GM23338 (cell line): Measurements from ENCODE around the gene CYP4F22. TPM values are rescaled to one million over a fixed set of nuclear protein-coding genes. Genes with fewer than 3 reads are reported as not detected.

Experiments used
- ATAC-seq: fragments of 200-7000 bp; cut with Tn5 transposase; 3 replicates; pipeline ENCODE4 v1.9.1; 2020
- DNase-seq: peaks from one replicate; pipeline ENCODE4 v3.0.0-alpha.2; 2015; ENCODE audit warnings: low spot score
- H2AFZ ChIP-seq: fragments of 200-600 bp; sonication (generic); 2 replicates; pipeline ENCODE4 v1.8.0; 2016; ENCODE audit warnings: antibody characterized with exemption, mild to moderate bottlenecking, moderate library complexity
- H3F3A ChIP-seq: fragments of 200-600 bp; sonication (generic); replicated peaks from 2 replicates; pipeline ENCODE4 v1.8.0; 2017; ENCODE audit warnings: antibody characterized with exemption, mixed run types, low read depth
- H3K27ac ChIP-seq: fragments of 200-600 bp; sonication (generic); 2 replicates; pipeline ENCODE4 v1.6.1; 2016; ENCODE audit warnings: low read depth
- H3K27me3 ChIP-seq: fragments of 200-600 bp; sonication (generic); 2 replicates; pipeline ENCODE4 v1.8.0; 2016; ENCODE audit warnings: mild to moderate bottlenecking, mixed run types, moderate library complexity; ENCODE audit not compliant: insufficient read depth
- H3K36me3 ChIP-seq: fragments of 200-600 bp; sonication (generic); 2 replicates; pipeline ENCODE4 v1.8.0; 2016; ENCODE audit warnings: mild to moderate bottlenecking; ENCODE audit not compliant: insufficient read depth
- H3K4me1 ChIP-seq: fragments of 200-600 bp; sonication (generic); 2 replicates; pipeline ENCODE4 v1.8.0; 2016; ENCODE audit warnings: mild to moderate bottlenecking, moderate library complexity; ENCODE audit not compliant: insufficient read depth
- H3K4me2 ChIP-seq: fragments of 200-600 bp; sonication (generic); 2 replicates; pipeline ENCODE4 v1.7.1; 2017; ENCODE audit warnings: mixed run types
- H3K4me3 ChIP-seq: fragments of 200-600 bp; sonication (generic); 2 replicates; pipeline ENCODE4 v1.6.1; 2016; ENCODE audit warnings: mixed run types
- H3K79me2 ChIP-seq: fragments of 200-600 bp; sonication (generic); replicated peaks from 2 replicates; pipeline ENCODE4 v1.8.0; 2017; ENCODE audit warnings: mild to moderate bottlenecking; ENCODE audit not compliant: insufficient read depth
- H3K9me2 ChIP-seq: fragments of 200-600 bp; sonication (generic); 2 replicates; pipeline ENCODE4 v1.8.0; 2017; ENCODE audit not compliant: insufficient read depth
- H4K20me1 ChIP-seq: fragments of 200-600 bp; sonication (generic); replicated peaks from 2 replicates; pipeline ENCODE4 v1.8.0; 2017; ENCODE audit warnings: mild to moderate bottlenecking; ENCODE audit not compliant: insufficient read depth
- H3K27ac Mint-ChIP-seq: 2 replicates; pipeline ENCODE4 v1.8.0; 2020; ENCODE audit warnings: inconsistent platforms, mild to moderate bottlenecking, moderate library complexity, mixed read lengths
- H3K27me3 Mint-ChIP-seq: 3 replicates; pipeline ENCODE4 v1.8.0; 2022; ENCODE audit warnings: low read depth, mild to moderate bottlenecking, moderate library complexity, mixed read lengths, inconsistent platforms; ENCODE audit not compliant: insufficient read depth, poor library complexity
- H3K36me3 Mint-ChIP-seq: 3 replicates; pipeline ENCODE4 v1.8.0; 2021; ENCODE audit warnings: low read depth, mild to moderate bottlenecking, inconsistent platforms, moderate library complexity, mixed read lengths
- H3K4me1 Mint-ChIP-seq: 3 replicates; pipeline ENCODE4 v1.8.0; 2020; ENCODE audit warnings: mild to moderate bottlenecking, inconsistent platforms, mixed read lengths
- H3K4me3 Mint-ChIP-seq: 3 replicates; pipeline ENCODE4 v1.8.0; 2021; ENCODE audit warnings: moderate library complexity, mild to moderate bottlenecking, inconsistent platforms, mixed read lengths
- H3K9me3 Mint-ChIP-seq: 3 replicates; pipeline ENCODE4 v1.8.0; 2020; ENCODE audit warnings: moderate library complexity, mild to moderate bottlenecking, inconsistent platforms, mixed read lengths
- CREB1 ChIP-seq: fragments of 250-450 bp; sonication (Bioruptor Pico); IDR thresholded peaks from 2 replicates; pipeline ENCODE4 v1.5.0; 2020; ENCODE audit warnings: low read depth, mild to moderate bottlenecking, moderate library complexity
- CTCF ChIP-seq, 2 experiments: fragments of 200-600 bp in 1 of 2; sonication (generic) in 1 of 2; conservative IDR thresholded peaks; 2 replicates each; pipeline versions ENCODE4 v1.5.1 to v1.6.1; 2016 to 2017; ENCODE audit warnings: antibody characterized with exemption in 2 of 2, low read depth in 2 of 2, mild to moderate bottlenecking in 2 of 2, moderate library complexity in 1 of 2
- ETS1 ChIP-seq: IDR thresholded peaks from 2 replicates; pipeline ENCODE4 v1.6.1; 2016; ENCODE audit warnings: antibody characterized with exemption
- EZH2 ChIP-seq: fragments of 200-600 bp; sonication (generic); IDR thresholded peaks from one replicate; pipeline ENCODE4 v1.8.0; 2017; ENCODE audit warnings: antibody characterized with exemption, mild to moderate bottlenecking, low read depth; ENCODE audit not compliant: unreplicated experiment
- JUNB ChIP-seq: IDR thresholded peaks from one replicate; pipeline ENCODE4 v1.6.1; 2016; ENCODE audit warnings: antibody characterized with exemption; ENCODE audit not compliant: unreplicated experiment
- NANOG ChIP-seq: IDR thresholded peaks from 2 replicates; pipeline ENCODE4 v1.6.1; 2016; ENCODE audit warnings: antibody characterized with exemption, borderline replicate concordance
- REST ChIP-seq: IDR thresholded peaks from one replicate; pipeline ENCODE4 v1.6.1; 2018; ENCODE audit warnings: antibody characterized with exemption; ENCODE audit not compliant: unreplicated experiment
- ZNF114 ChIP-seq: fragments of 250-450 bp; sonication (Bioruptor Pico); IDR thresholded peaks from 2 replicates; pipeline ENCODE4 v1.5.0; 2020; ENCODE audit warnings: mild to moderate bottlenecking, moderate library complexity
- ZNF331 ChIP-seq: fragments of 250-450 bp; sonication (Bioruptor Pico); IDR thresholded peaks from 2 replicates; pipeline ENCODE4 v1.5.0; 2020; ENCODE audit warnings: low read depth, mild to moderate bottlenecking, moderate library complexity
- polyA plus RNA-seq: library from polyadenylated mRNA; unstranded; fragments of >200 nt; fragmentation: Nextera tagmentation; extraction: Ambion mirVana; gene quantifications from 2 replicates; pipeline ENCODE4 v1.2.1, GENCODE V29; 2016
- total RNA-seq: library from RNA; depleted of rRNA; stranded (reverse); fragments of >200 nt; shearing (Covaris generic); gene quantifications from 2 replicates; pipeline ENCODE4 v1.2.3, GENCODE V29; 2014

The CYP4F22 gene
- total and polyA plus RNA-seq, 2 experiments from 2014 or later = 0.24 to 1.5 TPM

GRCh38 chr19:15548648-15549047, 40.3 kb downstream of the CYP4F22 start:
- no peak overlapping the region for H3K4me3 Mint-ChIP-seq
- H3K27me3 ChIP-seq = no peaks in the 10 kb centered on the region
- H3K4me3 ChIP-seq = no peak overlapping the region
- H3K9me2 ChIP-seq = no peaks in the 10 kb centered on the region
- H3K36me3 ChIP-seq = no peaks in the 10 kb centered on the region
- H3K36me3 Mint-ChIP-seq = peaks cover 27% of the 10 kb centered on the region
- no peaks in the 10 kb centered on the region for H3K79me2 ChIP-seq
- peaks cover 11% of the 10 kb centered on the region for H3K27me3 Mint-ChIP-seq
- no peaks in the 10 kb centered on the region for H3K4me1 Mint-ChIP-seq
- no peak overlapping the region for H2AFZ ChIP-seq
- TF ChIP-seq JUNB = no peak
- TF ChIP-seq NANOG = no peak
- TF ChIP-seq ETS1 = no peak
- TF ChIP-seq CREB1 (CRISPR knock-in tag) = no peak
- TF ChIP-seq EZH2 = no peak
- no peak for TF ChIP-seq CTCF (conservative IDR thresholded peaks at IDR 0.05; ENCODE audit: low read depth in 2 of 2)
- no peak overlapping the region for H3K27ac ChIP-seq
- no peaks in the 10 kb centered on the region for H3K4me1 ChIP-seq
- no peak for DNase-seq
- ATAC-seq = no peak
- H3F3A ChIP-seq = no peaks in the 10 kb centered on the region
- no peak overlapping the region for H3K4me2 ChIP-seq
- H4K20me1 ChIP-seq = no peaks in the 10 kb centered on the region
- H3K9me3 Mint-ChIP-seq = peaks cover 80% of the 10 kb centered on the region
- no peak overlapping the region for H3K27ac Mint-ChIP-seq

GRCh38 chr19:15549581-15549980, 41.3 kb downstream of the CYP4F22 start:
- Histone ChIP-seq H3F3A (no peaks in the 10 kb centered on the region), H3K9me2 (no peaks in the 10 kb centered on the region), H3K4me1 (no peaks in the 10 kb centered on the region), H3K27me3 (no peaks in the 10 kb centered on the region), H3K4me2 (no peak overlapping the region), H3K4me3 (no peak overlapping the region), H2AFZ (no peak overlapping the region), H3K36me3 (no peaks in the 10 kb centered on the region), H3K27ac (no peak overlapping the region), H3K79me2 (no peaks in the 10 kb centered on the region), H4K20me1 (no peaks in the 10 kb centered on the region)
- peaks cover 71% of the 10 kb centered on the region for H3K9me3 Mint-ChIP-seq
- no peak overlapping the region for H3K27ac Mint-ChIP-seq
- no peak overlapping the region for H3K4me3 Mint-ChIP-seq
- ATAC-seq (no peak), DNase-seq (no peak)
- H3K36me3 Mint-ChIP-seq = peaks cover 23% of the 10 kb centered on the region
- peaks cover 11% of the 10 kb centered on the region for H3K27me3 Mint-ChIP-seq
- H3K4me1 Mint-ChIP-seq = no peaks in the 10 kb centered on the region
- TF ChIP-seq CTCF (conservative IDR thresholded peaks at IDR 0.05; ENCODE audit: low read depth in 2 of 2) = no peak
- no peak for TF ChIP-seq ZNF114 (CRISPR knock-in tag)
- TF ChIP-seq REST = no peak
- no peak for TF ChIP-seq ZNF331
- TF ChIP-seq JUNB = no peak
